GM18520 (cell line): ENCODE data around the gene TCF7.

ENCODE experiments used
- ATAC-seq: cut with Tn5 transposase; IDR thresholded peaks from one replicate; pipeline ENCODE4 v1.9.1; 2021; ENCODE audit not compliant: unreplicated experiment

Gene TCF7

DNA sequence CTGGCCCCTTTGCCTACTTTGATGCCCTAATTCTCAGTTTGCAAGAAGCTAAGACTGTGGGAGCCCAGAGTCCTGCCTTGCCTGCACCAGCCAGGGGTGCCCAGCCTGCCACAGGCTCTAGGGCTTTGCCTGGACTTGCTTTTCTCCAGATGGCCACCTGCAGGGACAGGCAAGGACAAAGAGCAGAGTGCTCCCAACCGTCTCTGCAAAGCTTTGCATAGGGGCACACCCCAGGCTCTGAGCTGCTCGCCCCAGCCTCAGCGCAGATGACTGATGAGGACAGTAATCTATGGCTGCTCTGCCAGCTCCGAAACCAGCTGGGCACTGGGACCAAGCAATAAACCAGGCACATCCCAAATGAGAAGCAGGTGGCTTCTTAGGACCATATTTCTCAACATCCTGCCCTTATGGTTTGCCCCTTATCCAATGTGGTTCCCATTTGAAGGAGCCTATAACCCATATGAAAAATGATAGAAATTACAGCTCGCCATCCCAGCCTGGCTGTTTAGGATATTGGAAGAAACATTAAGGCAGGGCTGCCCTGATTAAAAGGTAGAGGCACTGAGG is 25.4 kb upstream of the TCF7 start:
- ATAC-seq: no peak

DNA sequence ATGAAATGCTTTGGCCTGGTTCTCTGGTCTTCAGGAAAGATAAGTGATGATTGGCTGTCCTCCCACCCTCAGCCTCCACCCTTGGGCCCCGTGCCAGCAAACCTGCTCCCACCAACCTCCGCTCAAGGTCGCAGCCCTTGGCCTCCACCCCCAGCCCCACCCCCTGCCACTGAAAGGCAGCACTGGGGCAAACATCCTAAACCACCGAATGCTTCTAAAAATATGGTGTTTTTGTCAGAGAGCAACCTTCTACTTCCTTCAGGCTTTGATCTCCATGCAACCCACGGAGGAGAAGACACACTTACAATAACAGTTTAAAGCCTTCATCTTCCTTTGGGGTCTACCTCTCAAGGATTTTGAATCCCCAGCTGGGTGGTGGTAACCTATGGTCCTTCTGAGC is 24.0 kb upstream of the TCF7 start:
- no peak for ATAC-seq

DNA sequence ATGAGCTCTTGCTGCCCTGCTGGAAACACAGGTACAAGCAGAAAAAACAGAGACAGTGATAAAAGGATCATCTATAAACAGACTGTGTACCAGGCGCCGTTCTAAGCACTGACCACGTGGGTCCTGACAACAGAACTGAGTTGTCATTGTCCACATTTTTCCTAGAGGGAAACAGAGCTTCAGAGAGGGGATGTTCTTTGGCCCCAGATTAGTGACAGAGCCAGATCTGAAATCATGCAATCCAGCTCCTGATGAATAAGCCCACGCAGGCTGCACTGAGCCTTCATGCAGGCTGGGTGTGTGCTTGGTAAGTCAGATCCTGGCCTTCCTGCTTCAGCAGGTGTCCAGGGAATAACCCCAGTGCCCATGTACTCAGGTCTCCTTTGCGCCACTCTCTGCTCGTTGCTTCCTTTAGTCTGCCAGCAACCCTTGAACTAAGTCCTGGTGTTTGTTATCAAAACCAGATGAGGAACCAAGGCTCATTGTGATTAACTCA is 22.8 kb upstream of the TCF7 start:
- no peak for ATAC-seq

DNA sequence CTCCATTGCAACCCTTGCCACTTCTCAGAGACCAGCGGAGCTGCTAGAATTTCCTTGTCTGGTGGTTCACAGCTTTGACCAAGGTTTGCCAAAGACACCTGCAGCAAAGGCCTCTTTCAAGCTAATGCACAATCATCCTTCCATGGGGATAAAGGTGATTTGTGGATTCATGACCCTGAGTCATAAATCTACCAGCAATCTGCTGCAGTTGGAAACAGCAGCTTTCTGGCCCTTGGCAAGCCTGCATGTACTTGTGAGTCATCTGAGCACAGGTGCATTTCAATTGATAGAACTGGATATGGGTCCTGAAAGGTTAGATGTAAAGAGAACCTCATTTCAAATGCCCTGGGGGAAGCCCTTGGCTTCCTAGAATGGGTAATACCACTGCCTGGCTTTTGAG is 21.6 kb upstream of the TCF7 start:
- ATAC-seq: no peak

DNA sequence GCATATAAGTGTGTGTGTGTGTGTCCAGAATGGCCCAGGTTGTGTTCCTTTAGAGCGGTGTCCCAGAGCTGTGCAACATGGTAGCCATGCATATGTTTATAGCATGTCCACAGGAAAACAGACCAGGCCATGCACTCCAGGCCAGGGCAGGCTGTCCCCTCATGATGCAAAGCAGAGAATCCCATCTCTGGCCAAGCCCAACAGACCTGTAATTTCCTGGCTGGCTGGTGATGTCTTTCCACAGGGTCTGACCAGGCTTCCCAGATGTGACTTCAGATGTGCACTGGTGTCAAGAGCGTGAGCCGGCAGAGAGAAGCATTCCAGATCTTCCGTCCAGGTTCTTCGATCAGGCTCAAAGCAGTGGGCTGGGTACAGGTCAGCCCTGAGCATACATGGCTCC is 21.1 kb upstream of the TCF7 start:
- no peak for ATAC-seq

DNA sequence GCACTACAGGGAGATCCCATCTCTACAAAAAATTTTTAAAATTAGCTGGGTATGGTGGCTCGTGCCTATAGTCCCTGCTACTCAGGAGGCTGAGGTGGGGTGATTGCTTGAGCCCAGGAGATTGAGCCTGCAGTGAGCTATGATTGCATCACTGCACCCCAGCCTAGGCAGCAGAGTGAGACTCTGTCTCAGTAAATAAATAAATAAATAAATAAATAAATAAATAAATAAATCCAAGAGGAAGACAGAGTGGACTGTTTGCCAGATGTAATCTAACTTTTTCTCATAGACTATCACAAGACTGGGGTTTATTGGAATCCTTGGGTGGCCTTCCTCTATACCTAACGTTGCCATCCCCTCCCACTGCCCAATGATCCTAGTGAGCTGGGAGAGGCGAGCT is 19.2 kb upstream of the TCF7 start:
- ATAC-seq: no peak

DNA sequence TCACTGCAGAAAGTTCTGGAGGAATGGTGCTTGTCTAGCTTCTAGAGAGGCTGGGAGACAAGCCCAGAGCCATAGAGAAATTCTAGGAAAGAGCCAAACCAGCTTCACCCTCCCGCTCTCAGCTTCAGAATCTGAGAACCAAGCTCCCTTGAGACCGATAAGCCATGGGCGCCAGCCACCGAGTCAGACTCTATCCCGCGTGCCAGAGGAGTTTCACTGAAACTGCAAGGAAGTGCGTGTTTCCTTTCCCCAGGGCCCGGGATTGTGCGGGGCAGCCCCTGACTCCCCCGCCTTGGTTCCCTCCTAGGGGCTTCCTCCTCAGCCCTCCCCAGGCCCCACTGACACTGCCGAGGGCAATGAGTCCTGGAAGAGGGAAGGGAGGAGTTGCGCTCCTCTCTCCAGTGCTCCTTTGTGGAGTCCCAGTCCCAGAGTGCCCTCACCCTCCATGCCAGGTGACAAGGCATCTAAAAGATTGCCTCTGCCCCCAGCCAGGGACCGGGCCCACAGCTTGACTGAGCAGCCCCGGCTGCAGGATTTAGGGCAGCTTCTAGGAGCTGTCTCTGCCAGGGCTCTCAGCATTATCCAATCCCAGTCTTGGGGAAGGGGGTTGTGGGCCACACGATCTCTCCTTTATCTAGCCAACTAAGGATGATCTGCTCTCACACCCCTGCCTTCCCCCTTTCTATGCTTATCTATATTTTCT is 18.4 kb upstream of the TCF7 start:
- ATAC-seq: no peak

DNA sequence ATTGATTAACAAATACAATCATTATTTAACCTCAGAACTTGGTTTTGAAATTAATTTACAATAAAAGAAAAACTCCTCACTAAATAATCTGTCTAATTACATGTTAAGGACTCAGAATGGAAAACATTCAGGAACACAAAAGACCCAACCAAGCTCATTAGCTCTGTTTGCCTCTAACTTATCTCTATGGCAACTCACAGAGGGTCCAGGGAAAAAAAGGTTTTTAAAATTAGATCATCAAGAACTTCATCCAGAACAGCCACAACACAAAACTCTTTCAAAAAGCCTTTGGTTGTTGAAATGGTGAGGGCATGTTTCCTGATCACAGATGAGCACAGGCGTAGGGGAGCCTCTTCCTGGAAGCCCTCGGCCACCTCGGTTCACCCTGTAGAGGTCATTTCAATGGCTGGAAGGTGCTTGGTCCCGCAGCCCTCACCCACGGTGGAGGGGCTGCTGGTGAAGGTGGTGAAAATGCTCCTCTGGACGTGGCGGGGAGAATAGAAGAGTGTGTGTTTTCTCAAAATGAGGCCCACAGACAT is 17.2 kb upstream of the TCF7 start:
- no peak for ATAC-seq

DNA sequence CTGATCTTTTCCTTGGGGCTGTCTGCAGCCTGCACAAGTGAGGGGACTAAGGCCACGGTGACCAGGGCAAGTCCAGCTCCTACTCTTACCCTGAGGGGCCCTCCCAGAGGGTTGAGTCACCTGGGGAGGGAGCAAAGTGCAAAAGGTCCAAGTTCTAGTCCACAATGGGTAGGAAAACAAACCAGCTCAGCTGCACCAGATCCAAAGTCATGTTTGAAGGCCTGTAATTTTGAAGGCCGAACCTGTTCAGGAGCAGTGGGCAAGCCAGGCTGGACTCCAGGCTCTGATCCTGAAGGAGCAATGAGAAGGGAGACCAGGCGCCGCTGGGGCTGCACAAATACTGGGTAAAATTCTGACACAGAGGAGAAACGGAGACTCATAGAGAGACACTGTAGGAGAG is 15.8 kb upstream of the TCF7 start:
- ATAC-seq: no peak

DNA sequence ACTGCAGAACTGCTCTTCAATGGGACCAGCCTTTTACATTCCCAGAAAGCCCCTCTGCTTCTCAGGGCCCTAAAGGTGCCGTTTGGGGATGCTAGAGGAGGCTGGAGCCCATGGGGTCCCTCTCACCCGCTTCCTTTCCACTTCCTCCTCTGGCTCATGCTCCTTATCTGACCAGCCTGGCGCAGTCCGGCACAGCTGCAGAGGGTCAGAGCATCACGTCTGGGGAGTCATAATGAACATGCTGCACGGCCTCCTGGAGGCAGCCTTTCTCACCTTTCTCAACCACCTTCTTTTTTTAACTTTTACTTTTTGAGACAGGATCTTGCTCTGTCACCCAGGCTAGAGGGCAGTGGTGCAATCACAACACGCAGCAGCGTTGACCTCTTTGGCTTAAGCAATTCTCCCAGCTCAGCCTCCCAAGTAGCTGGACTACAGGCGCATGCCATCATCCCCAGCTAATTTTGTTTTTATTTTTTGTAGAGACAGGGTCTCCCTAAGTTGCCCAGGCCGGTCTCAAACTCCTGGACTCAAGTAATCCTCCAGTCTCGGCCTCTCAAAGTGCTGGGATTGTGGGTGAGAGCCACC is 15.1 kb upstream of the TCF7 start:
- ATAC-seq: peak; percentile 33

DNA sequence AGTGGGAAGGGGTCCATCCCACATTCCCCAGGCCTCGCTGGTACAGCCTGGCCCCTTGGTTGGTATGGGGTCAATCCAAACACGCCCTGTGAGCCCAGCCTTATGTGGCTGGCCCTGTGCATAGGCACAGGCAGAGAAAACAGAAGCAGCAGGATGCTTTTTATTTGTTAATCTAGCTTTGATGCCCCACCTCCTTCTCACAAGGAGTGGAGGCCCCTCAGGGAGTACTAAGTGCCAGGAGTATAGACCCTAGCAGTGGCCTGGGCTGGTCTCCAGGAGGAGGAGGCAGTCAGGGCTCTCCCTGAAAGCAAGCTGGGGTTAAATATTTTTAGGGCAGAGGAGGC is 14.6 kb upstream of the TCF7 start:
- ATAC-seq: no peak

DNA sequence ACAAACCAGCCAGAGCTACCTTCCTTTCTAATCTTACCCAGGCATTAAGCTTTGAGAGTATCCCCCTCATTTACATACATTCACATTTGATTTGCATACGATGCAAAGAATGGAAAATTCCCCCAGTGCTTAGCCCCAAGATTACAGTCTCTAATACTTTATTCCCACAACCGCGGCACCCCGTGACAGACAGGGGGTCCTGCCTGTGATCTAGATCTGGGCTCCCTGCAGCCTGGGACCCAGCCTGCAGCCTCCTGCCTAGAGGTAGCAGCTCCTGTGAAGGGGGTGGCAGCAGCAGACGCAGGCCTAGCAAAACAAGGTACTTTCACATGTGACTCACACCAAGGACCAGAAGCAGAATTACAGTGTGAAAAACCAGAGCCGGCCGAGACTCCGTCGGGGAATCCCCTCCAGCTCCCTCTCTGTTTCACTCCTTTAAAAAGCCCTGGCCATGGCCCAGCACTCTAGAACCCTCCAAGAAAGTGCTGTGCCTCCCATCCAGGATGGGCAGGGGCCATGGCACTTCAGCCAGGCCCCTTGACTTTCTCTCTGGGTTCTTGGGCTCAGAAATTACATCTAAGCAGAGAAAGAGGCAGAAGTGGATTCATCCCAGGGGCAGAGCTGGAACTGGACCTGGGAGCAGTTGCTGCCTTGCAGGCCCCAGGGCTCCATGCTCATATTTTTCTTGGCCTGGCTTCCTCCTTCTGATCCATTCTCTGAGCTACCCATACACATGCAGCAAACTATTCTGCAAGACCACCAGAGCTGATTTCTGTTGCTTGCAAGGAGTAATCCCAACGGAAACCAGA is 14.0 kb upstream of the TCF7 start:
- ATAC-seq: peak; percentile 70

DNA sequence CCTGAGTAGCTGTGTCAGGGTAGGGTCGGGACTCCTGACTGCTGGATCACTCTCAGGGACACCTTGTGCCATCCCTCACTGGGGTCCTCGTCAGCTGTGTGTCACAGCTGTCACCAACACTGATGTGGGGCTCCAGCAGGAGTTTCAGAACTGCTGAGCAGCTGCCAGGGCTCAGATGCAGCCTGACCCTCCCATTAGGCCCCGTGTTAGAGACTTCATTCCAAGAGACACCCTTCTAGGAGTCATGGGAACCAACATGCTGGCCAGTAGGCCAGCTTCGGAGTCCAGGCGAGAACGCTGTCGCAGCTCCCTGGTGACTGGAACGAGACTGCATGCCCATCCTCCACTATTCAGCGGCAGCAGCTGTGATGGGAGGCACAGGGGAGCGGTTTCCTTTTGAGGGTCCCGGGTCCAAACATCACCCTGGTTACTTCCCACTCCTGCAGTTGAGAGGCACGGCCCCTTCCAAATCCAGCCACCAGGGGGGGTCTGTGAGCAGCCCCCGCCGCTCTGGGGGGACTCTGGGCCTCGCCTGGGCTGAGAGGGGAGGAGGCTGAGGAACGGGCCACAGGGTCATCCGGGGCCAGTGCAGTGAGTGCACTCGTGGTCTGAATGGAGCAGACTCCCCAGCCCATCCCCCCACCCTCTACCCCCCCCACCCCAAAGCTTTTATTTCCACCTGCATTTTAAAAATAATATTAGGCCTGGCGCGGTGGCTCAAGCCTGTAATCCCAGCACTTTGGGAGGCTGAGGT is 12.6 kb upstream of the TCF7 start:
- no peak for ATAC-seq

DNA sequence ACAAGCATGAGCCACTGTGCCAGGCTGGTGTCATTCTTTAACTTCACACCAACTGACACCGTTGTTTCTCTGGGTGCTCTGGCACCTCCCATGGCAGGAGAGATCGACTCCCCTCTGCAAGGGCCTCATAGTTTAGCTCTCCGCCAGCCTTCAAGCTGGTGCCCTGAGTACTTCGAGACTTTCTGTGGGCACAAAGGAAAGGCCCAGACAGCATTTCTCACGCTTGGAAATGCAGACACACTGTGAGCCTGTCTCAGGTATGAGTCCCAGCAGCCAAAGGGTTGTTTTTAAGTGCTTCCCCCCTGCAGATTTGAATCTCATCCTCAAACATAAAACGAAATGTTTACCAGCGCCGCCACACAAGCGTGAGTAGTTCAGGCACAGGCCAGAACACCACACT is 11.1 kb upstream of the TCF7 start:
- ATAC-seq: no peak

DNA sequence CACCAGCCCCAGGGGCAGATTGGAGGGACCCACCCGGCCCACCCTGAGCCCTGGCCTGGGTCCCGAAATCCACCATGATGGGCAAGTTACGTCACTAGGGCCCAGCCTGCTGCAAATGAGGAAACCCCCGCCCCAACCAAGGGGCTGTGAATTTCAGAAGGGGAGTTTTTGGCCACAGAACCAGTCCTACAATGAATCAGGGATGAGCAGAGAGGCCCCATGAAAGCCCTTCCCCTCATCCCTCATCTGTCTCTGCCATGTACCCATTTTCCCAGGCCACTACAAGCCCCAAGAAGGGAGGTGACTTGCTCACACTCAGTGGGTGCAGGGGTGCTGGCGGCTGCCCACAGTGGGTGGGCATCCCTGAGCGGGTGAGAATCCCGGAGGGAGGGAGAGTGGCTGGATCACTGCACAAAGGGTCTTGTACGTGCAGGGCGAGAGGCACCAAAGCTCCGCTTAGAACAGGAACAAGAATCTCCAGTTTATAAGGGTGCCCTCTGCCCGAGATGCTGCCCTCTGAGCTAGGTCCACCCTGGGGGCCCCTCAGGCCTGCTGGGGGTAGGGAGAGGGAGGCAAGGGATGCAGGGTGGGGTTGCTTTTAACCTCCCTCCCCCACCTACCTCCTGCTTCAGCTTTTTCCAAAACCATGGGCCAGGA is 10.4 kb upstream of the TCF7 start:
- ATAC-seq: no peak

DNA sequence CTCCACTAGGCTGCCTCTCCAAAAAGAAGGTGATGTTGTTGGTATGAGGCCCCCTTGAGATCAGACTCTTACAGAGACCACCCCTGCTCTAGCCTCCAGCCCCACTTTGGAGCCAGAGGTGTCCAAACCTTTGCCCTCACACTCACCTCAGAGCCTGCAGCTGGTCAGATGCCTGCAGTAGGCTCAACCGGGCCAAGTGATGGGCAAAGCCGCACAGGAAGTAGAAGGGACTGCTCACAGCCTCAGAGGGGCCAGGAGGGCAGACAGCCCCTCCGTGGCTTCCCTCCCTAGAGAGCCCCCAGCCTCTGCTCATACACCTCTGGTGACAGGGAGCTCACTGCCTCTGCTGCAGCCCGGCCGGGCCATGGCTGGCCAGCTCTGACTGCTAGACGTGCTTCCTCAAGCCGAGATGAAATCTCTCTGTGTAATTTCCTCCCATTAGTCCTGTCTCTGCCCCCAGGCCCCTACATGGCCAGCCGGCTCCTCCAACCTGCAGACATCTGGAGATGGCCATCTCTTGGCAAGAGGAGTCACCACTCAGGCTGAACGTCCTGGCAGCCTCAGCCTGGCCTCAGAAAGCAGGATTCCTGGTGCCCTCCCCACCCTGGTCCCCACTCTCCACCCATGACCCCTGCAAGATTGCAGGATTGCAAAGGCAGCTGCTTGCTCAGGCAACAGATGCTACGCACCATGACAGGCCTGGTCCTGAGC is 7.3 kb upstream of the TCF7 start:
- no peak for ATAC-seq

DNA sequence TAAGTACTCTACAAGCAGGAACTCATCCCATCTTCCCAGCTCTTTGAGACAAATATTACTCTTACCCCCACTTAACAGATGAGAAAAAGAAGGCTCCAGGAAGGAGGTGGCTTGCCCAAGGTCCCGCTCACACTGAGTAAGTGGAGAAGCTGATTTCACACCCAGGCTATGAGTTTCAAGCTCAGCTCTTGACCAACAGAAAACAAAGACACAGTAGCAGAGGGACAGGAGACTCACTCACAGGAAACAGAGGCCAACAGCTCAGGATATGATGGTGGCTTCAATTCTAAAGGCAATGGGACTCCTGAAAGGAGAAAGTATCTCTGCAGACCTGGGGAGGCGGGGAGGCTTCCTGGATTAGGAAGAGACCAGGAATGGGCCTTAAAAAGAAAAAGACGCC is 6.7 kb upstream of the TCF7 start:
- no peak for ATAC-seq

DNA sequence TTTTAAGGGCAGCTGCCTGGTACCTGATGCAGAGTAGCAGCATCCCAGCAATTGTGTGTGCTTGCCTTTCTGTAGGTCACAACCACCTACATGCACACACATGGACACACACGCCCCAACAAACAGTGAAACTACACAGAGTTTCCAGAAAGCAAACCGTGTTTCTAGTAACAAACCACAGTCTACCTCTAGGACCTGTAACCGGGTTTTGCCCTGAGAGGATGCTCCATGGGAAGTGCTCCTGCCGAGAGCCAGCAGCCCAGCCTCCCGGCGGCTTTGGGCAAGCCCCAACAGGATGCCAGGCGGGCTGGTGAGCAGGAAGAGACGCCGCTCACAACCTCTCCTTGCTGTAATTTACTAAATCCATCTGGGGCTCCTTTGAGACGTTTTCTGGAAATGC is 4.1 kb upstream of the TCF7 start:
- ATAC-seq: no peak

DNA sequence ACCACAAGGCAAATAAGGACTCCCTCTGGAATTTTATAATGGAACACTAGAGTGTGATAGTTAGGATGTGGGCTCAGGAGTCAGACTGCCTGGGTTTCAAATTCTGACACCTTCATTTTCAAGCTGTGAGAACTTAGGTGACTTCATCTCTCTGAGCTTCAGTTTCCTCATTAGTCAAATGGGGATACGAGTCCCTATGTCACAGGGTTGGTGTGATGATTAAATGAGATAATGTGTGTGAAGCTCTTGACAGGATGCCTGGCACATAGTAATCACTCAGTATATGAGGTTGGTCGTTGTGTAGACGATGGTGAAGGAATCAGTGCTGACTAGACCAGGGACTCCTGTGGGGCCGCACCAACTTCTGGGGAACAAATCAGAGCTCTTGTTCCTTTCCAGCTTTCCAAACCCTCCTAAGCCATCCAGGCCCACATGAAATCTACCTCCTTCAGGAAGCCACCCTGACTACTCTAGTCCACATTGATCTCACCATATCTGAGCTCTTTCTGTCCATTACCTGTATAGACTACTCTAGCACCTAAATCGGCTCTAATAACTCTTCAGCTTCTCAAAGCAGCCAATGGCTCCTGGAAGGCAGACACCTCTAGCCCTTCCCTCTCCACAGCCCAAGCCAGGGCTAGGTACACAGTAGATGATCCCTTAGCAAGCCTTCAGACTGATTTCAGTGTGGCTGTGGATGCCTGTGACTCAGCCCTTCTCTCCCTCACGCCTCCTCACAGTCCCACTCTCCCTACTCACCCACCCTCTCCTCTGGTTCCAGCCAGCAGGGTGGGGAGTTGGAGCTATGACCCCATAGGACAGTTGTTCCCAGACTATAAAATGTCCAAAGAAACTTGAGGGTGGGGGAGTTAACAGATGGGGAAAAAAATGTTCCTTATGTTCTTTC is 2.5 kb upstream of the TCF7 start:
- ATAC-seq: peak; percentile 56
